ENCODE data around the gene NEK1. TPM values are rescaled to one million over a fixed set of nuclear protein-coding genes. Genes with fewer than 3 reads are reported as not detected.
"Not testable (repeated sequence)": the region's sequence is repeated elsewhere in the genome, so short reads cannot be mapped to it uniquely, and the experiment has no call there.

NEK1 gene
- total RNA-seq, 2 experiments from 2014 or later: 12.9 to 21.6 TPM

GRCh38 chr4:169569188-169569587 lies 43.2 kb downstream of the NEK1 start:
- H3K4me3 Mint-ChIP-seq; CTCF ChIA-PET; H3K27me3 Mint-ChIP-seq; DNase-seq; ATAC-seq; H3K4me1 Mint-ChIP-seq; H3K27ac Mint-ChIP-seq; H3K9me3 Mint-ChIP-seq (ENCODE audit: low read depth): not testable (repeated sequence)
- H3K36me3 Mint-ChIP-seq: peaks cover 21% of the 10 kb centered on the region

- CTCF ChIA-PET: no interaction called here
- ATAC-seq: no peak
- no peak overlapping the region for H3K27ac Mint-ChIP-seq
- no peak for DNase-seq
- no peaks in the 10 kb centered on the region for H3K4me1 Mint-ChIP-seq
- no peaks in the 10 kb centered on the region for H3K27me3 Mint-ChIP-seq
- no peaks in the 10 kb centered on the region for H3K9me3 Mint-ChIP-seq (ENCODE audit: low read depth)
- H3K4me3 Mint-ChIP-seq: no peak overlapping the region
- H3K36me3 Mint-ChIP-seq: peaks cover 12% of the 10 kb centered on the region
Measured at GRCh38 chr4:169567916-169568315, 44.5 kb downstream of the NEK1 start.

GRCh38 chr4:169566021-169566818 lies 46.2 kb downstream of the NEK1 start:
- Mint-ChIP-seq H3K4me1 (no peaks in the 10 kb centered on the region), H3K36me3 (peaks cover 2% of the 10 kb centered on the region), H3K9me3 (ENCODE audit: low read depth) (no peaks in the 10 kb centered on the region), H3K27ac (no peak overlapping the region), H3K27me3 (no peaks in the 10 kb centered on the region), H3K4me3 (no peak overlapping the region)
- DNase-seq (no peak), ATAC-seq (peak; percentile 53)
- CTCF ChIA-PET: interaction anchor here (1.1 to 1.6 kb wide), 5 partner anchors 9 to 643 kb away, joined by 4 to 8 read pairs (median 4); partner anchors contain the start of gene CBR4

GRCh38 chr4:169565606-169566005 lies 46.8 kb downstream of the NEK1 start:
- no peaks in the 10 kb centered on the region for H3K27me3 Mint-ChIP-seq
- peaks cover 4% of the 10 kb centered on the region for H3K36me3 Mint-ChIP-seq
- no peak for DNase-seq
- no peak overlapping the region for H3K27ac Mint-ChIP-seq
- ATAC-seq: no peak
- CTCF ChIA-PET: interaction anchor here (0.7 to 1.6 kb wide), 5 partner anchors 10 to 642 kb away, joined by 3 to 8 read pairs (median 4); partner anchors contain the start of gene CBR4
- no peak overlapping the region for H3K4me3 Mint-ChIP-seq
- no peaks in the 10 kb centered on the region for H3K9me3 Mint-ChIP-seq (ENCODE audit: low read depth)
- no peaks in the 10 kb centered on the region for H3K4me1 Mint-ChIP-seq

- H3K4me3 Mint-ChIP-seq: no peak overlapping the region
Measured at GRCh38 chr4:169557061-169557636, 55.2 kb downstream of the NEK1 start.

GRCh38 chr4:169546548-169546947 lies 65.8 kb downstream of the NEK1 start:
- DNase-seq, CTCF ChIA-PET, H3K4me3 Mint-ChIP-seq, H3K27me3 Mint-ChIP-seq, ATAC-seq, H3K27ac Mint-ChIP-seq, H3K4me1 Mint-ChIP-seq: not testable (repeated sequence)
- H3K36me3 Mint-ChIP-seq: peaks cover 28% of the 10 kb centered on the region
- peaks cover 19% of the 10 kb centered on the region for H3K9me3 Mint-ChIP-seq (ENCODE audit: low read depth)

More at GRCh38 chr4:169557061-169557636, 55.2 kb downstream of the NEK1 start:
- H3K27me3 Mint-ChIP-seq: no peaks in the 10 kb centered on the region
- DNase-seq (no peak), ATAC-seq (no peak)
- peaks cover 37% of the 10 kb centered on the region for H3K36me3 Mint-ChIP-seq
- no peaks in the 10 kb centered on the region for H3K9me3 Mint-ChIP-seq (ENCODE audit: low read depth)
- H3K4me1 Mint-ChIP-seq: no peaks in the 10 kb centered on the region
- H3K27ac Mint-ChIP-seq: no peak overlapping the region
- CTCF ChIA-PET: no interaction called here

GRCh38 chr4:169540774-169541173 lies 71.6 kb downstream of the NEK1 start:
- H3K36me3 Mint-ChIP-seq: peaks cover 12% of the 10 kb centered on the region
- H3K4me3 Mint-ChIP-seq: no peak overlapping the region
- CTCF ChIA-PET: no interaction called here
- ATAC-seq (no peak), DNase-seq (no peak)
- H3K4me1 Mint-ChIP-seq: no peaks in the 10 kb centered on the region
- peaks cover 9% of the 10 kb centered on the region for H3K9me3 Mint-ChIP-seq (ENCODE audit: low read depth)
- H3K27ac Mint-ChIP-seq: no peak overlapping the region
- H3K27me3 Mint-ChIP-seq: no peaks in the 10 kb centered on the region

- Mint-ChIP-seq H3K4me1 (no peaks in the 10 kb centered on the region), H3K9me3 (ENCODE audit: low read depth) (no peaks in the 10 kb centered on the region), H3K27ac (no peak overlapping the region), H3K27me3 (no peaks in the 10 kb centered on the region), H3K36me3 (peaks cover 33% of the 10 kb centered on the region), H3K4me3 (no peak overlapping the region)
- DNase-seq (no peak), ATAC-seq (no peak)
- CTCF ChIA-PET: no interaction called here
Measured at GRCh38 chr4:169530048-169530447, 82.3 kb downstream of the NEK1 start.

GRCh38 chr4:169523796-169524195 lies 88.6 kb downstream of the NEK1 start:
- H3K27me3 Mint-ChIP-seq: no peaks in the 10 kb centered on the region
- peaks cover 32% of the 10 kb centered on the region for H3K36me3 Mint-ChIP-seq
- no peak overlapping the region for H3K27ac Mint-ChIP-seq
- no peaks in the 10 kb centered on the region for H3K4me1 Mint-ChIP-seq
- no peak for DNase-seq
- H3K9me3 Mint-ChIP-seq (ENCODE audit: low read depth): peaks cover 7% of the 10 kb centered on the region
- no peak overlapping the region for H3K4me3 Mint-ChIP-seq
- CTCF ChIA-PET: no interaction called here
- ATAC-seq: no peak

- no peak for DNase-seq
- Mint-ChIP-seq H3K4me1 (no peaks in the 10 kb centered on the region), H3K27ac (no peak overlapping the region), H3K9me3 (ENCODE audit: low read depth) (no peaks in the 10 kb centered on the region), H3K4me3 (no peak overlapping the region), H3K27me3 (no peaks in the 10 kb centered on the region), H3K36me3 (peaks cover 10% of the 10 kb centered on the region)
- no peak for ATAC-seq
- CTCF ChIA-PET: no interaction called here
Measured at GRCh38 chr4:169510617-169511016, 101.8 kb downstream of the NEK1 start.

GRCh38 chr4:169506903-169507302 lies 105.5 kb downstream of the NEK1 start:
- CTCF ChIA-PET: interaction anchor here (0.7 to 0.9 kb wide), 2 partner anchors 91 to 237 kb away, joined by 3 read pairs; no protein-coding TSS in a partner anchor
- no peaks in the 10 kb centered on the region for H3K27me3 Mint-ChIP-seq
- no peaks in the 10 kb centered on the region for H3K4me1 Mint-ChIP-seq
- no peak overlapping the region for H3K27ac Mint-ChIP-seq
- ATAC-seq (no peak), DNase-seq (no peak)
- H3K36me3 Mint-ChIP-seq: peaks cover 35% of the 10 kb centered on the region
- no peak overlapping the region for H3K4me3 Mint-ChIP-seq
- H3K9me3 Mint-ChIP-seq (ENCODE audit: low read depth): peaks cover 1% of the 10 kb centered on the region

GRCh38 chr4:169499907-169500306 lies 112.5 kb downstream of the NEK1 start:
- H3K27ac Mint-ChIP-seq; H3K4me3 Mint-ChIP-seq; H3K27me3 Mint-ChIP-seq; ATAC-seq; H3K9me3 Mint-ChIP-seq (ENCODE audit: low read depth); H3K4me1 Mint-ChIP-seq; CTCF ChIA-PET; DNase-seq: not testable (repeated sequence)
- peaks cover 57% of the 10 kb centered on the region for H3K36me3 Mint-ChIP-seq

- H3K36me3 Mint-ChIP-seq: peaks cover 10% of the 10 kb centered on the region
- H3K27me3 Mint-ChIP-seq; H3K27ac Mint-ChIP-seq; ATAC-seq; H3K4me3 Mint-ChIP-seq; H3K4me1 Mint-ChIP-seq; H3K9me3 Mint-ChIP-seq (ENCODE audit: low read depth); DNase-seq: not testable (repeated sequence)
- CTCF ChIA-PET: interaction anchor here (0.7 to 1.0 kb wide), 2 partner anchors 9 to 901 kb away, joined by 3 read pairs; no protein-coding TSS in a partner anchor
Measured at GRCh38 chr4:169494234-169494633, 118.1 kb downstream of the NEK1 start.

GRCh38 chr4:169493164-169493524 lies 119.2 kb downstream of the NEK1 start:
- no peak overlapping the region for H3K4me3 Mint-ChIP-seq
- CTCF ChIA-PET: interaction anchor here (0.7 to 1.2 kb wide), 8 partner anchors 8 to 572 kb away, joined by 3 to 5 read pairs (median 3); partner anchors contain the start of gene CBR4
- peaks cover 10% of the 10 kb centered on the region for H3K4me1 Mint-ChIP-seq
- no peaks in the 10 kb centered on the region for H3K9me3 Mint-ChIP-seq (ENCODE audit: low read depth)
- no peak for ATAC-seq
- no peaks in the 10 kb centered on the region for H3K27me3 Mint-ChIP-seq
- H3K36me3 Mint-ChIP-seq: peaks cover 5% of the 10 kb centered on the region
- DNase-seq: no peak
- H3K27ac Mint-ChIP-seq: no peak overlapping the region
